DND-41 (cell line): Measurements from ENCODE around the gene CACTIN.

ENCODE experiments used
- ATAC-seq: fragments of 200-7000 bp; cut with Tn5 transposase; 3 replicates; pipeline ENCODE4 v1.9.1; 2021; ENCODE audit warnings: low read depth; ENCODE audit not compliant: insufficient read depth
- DNase-seq: peaks from one replicate; pipeline ENCODE4 v3.0.0-alpha.2; 2020
- H2AFZ ChIP-seq: 2 replicates; pipeline ENCODE4 v1.6.0; 2012; ENCODE audit warnings: low read depth, low read length
- H3K27ac ChIP-seq: 2 replicates; pipeline ENCODE4 v1.5.1; 2012; ENCODE audit warnings: low read length, inconsistent platforms
- H3K27me3 ChIP-seq: fragments of 200-600 bp; sonication (generic); 2 replicates; pipeline ENCODE4 v1.6.0; 2012; ENCODE audit warnings: low read length, mild to moderate bottlenecking, inconsistent platforms; ENCODE audit not compliant: insufficient read depth, poor library complexity
- H3K36me3 ChIP-seq: 2 replicates; pipeline ENCODE4 v1.5.1; 2012; ENCODE audit warnings: low read length, inconsistent platforms; ENCODE audit not compliant: insufficient read depth
- H3K4me1 ChIP-seq: 2 replicates; pipeline ENCODE4 v1.5.1; 2012; ENCODE audit warnings: mild to moderate bottlenecking, low read length; ENCODE audit not compliant: insufficient read depth
- H3K4me2 ChIP-seq: 2 replicates; pipeline ENCODE4 v1.6.0; 2012; ENCODE audit warnings: mild to moderate bottlenecking, moderate library complexity, low read length, inconsistent platforms; ENCODE audit not compliant: insufficient read depth
- H3K4me3 ChIP-seq, 2 experiments: fragments of 200-600 bp in 1 of 2; shearing (Covaris generic) in 1 of 2; 2 replicates each; pipeline ENCODE4 v1.5.1; 2012 to 2016; ENCODE audit warnings: inconsistent platforms in 2 of 2, low read length in 2 of 2, mild to moderate bottlenecking in 2 of 2, low read depth in 1 of 2, moderate library complexity in 1 of 2
- H3K79me2 ChIP-seq: 2 replicates; pipeline ENCODE4 v1.6.0; 2012; ENCODE audit warnings: low read length, inconsistent platforms; ENCODE audit not compliant: insufficient read depth
- H3K9ac ChIP-seq: 2 replicates; pipeline ENCODE4 v1.6.0; 2012; ENCODE audit warnings: low read depth, mild to moderate bottlenecking, inconsistent platforms, low read length, moderate library complexity
- H3K9me3 ChIP-seq: 2 replicates; pipeline ENCODE4 v1.5.1; 2012; ENCODE audit warnings: low read length, moderate library complexity, mild to moderate bottlenecking, inconsistent platforms; ENCODE audit not compliant: insufficient read depth, severe bottlenecking
- H4K20me1 ChIP-seq: 2 replicates; pipeline ENCODE4 v1.6.0; 2012; ENCODE audit warnings: low read length; ENCODE audit not compliant: insufficient read depth
- EZH2 ChIP-seq: IDR thresholded peaks from 3 replicates; pipeline ENCODE4 v1.6.1; 2012; ENCODE audit warnings: borderline replicate concordance, low read depth, mild to moderate bottlenecking, moderate library complexity, low read length, inconsistent platforms; ENCODE audit not compliant: severe bottlenecking
- TF ChIP-seq, protein P1 (sequence below): IDR thresholded peaks from 2 replicates; pipeline ENCODE4 v1.5.1; 2012; ENCODE audit warnings: borderline replicate concordance, low read length, moderate library complexity, mild to moderate bottlenecking; ENCODE audit not compliant: poor library complexity, severe bottlenecking; ENCODE audit errors: extremely low read depth

CACTIN gene

DNA sequence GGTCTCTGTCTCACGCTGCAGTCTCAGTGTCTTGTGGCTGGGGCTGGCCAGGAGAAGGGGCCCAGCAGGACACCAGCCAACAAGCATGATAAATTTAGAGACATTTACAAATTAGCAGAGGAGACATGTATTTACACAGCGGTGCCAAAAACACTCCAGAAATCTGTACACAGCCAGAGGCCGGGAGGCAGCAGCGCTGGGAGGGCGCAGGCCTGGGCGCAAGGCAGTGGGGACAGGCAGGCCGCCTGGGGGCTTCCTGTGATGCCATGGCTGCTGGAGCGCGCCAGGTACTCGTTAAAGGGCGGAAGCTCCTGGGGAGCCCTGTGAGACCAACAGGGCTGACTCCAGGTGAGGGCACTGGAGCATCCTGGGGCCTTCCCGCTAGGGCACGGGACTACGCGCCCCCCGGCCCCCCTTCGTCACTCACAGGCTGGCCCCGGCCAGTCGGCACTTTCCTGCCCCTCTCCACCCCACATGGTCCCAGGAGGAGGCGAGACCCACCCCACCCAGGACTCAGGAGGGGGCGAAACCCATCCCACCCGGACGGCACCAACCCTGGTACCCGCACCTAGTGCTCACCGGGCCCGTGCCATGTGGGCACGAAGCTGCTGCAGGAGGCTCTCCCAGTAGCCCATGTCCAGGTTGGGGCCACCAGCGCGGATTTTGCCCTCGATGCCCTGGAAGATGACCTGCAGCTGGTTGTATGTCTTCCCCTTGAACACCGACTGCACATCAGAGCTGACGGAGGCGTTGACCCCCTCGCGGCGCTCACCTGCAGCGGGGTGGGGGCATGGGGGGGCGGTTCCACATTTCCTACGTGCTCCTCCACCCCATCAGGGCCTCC lies 12.6 kb downstream of the CACTIN start:
- DNase-seq = no peak
- Histone ChIP-seq H3K4me3 (no peak overlapping the region), H3K4me1 (no peaks in the 10 kb centered on the region), H3K27ac (no peak overlapping the region), H3K4me2 (no peak overlapping the region), H3K79me2 (no peaks in the 10 kb centered on the region), H4K20me1 (peaks cover 2% of the 10 kb centered on the region; the same call in 1 of the 2 replicates), H2AFZ (no peak overlapping the region), H3K36me3 (peaks cover 54% of the 10 kb centered on the region), H3K27me3 (no peaks in the 10 kb centered on the region), H3K9me3 (no peaks in the 10 kb centered on the region), H3K9ac (no peak overlapping the region)
- TF ChIP-seq, protein P1, sequence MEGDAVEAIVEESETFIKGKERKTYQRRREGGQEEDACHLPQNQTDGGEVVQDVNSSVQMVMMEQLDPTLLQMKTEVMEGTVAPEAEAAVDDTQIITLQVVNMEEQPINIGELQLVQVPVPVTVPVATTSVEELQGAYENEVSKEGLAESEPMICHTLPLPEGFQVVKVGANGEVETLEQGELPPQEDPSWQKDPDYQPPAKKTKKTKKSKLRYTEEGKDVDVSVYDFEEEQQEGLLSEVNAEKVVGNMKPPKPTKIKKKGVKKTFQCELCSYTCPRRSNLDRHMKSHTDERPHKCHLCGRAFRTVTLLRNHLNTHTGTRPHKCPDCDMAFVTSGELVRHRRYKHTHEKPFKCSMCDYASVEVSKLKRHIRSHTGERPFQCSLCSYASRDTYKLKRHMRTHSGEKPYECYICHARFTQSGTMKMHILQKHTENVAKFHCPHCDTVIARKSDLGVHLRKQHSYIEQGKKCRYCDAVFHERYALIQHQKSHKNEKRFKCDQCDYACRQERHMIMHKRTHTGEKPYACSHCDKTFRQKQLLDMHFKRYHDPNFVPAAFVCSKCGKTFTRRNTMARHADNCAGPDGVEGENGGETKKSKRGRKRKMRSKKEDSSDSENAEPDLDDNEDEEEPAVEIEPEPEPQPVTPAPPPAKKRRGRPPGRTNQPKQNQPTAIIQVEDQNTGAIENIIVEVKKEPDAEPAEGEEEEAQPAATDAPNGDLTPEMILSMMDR = no peak
- no peak for ATAC-seq

DNA sequence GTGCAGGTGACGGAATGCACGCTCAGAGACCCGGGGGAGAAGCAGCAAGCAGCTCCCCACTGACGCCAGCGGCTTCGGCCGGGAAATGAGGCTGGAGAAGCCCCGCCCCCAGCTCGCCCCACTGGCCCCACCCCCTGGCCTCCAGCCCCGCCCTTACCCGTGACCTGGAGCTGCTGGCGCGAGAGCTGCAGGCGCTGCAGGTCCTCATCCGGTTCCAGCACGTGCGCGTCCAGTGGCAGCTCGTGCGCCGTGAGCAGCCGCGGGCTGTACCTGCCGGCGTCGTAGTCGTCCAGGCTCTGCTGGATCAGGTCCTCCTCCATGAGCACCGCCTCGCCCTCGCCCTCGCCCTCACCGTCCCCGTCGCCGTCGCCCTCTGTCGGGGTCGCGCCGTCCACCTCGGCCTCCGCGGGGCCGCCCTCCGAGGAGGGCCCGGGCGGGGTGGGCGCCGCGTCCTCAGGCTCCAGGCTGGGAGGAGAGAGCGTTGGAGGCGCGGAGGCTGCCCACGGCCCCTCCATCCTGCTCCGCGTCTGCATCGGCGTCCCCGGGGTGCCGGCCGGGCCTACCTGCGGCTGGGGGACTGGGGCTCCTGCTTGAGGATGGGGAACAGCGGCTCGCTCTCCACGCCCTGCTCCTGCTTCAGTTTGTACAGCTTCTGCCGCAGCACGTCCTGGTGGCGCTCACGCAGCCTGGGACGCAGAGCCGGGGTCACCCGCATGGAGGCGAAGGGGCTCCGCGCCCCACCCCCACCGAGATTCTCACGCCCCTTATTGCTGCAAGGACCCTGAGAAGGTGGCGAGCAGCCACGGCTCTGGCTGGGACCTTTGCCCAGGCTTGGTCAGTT lies 13.5 kb downstream of the CACTIN start:
- Histone ChIP-seq H3K36me3 (peaks cover 45% of the 10 kb centered on the region), H3K27ac (no peak overlapping the region), H3K79me2 (no peaks in the 10 kb centered on the region), H3K4me1 (no peaks in the 10 kb centered on the region), H2AFZ (no peak overlapping the region), H3K4me3 (no peak overlapping the region), H3K9me3 (no peaks in the 10 kb centered on the region), H3K27me3 (no peaks in the 10 kb centered on the region), H4K20me1 (no peaks in the 10 kb centered on the region), H3K9ac (no peak overlapping the region), H3K4me2 (no peak overlapping the region)
- ATAC-seq = no peak
- TF ChIP-seq, protein P1 = no peak
- no peak for TF ChIP-seq EZH2
- DNase-seq = no peak

DNA sequence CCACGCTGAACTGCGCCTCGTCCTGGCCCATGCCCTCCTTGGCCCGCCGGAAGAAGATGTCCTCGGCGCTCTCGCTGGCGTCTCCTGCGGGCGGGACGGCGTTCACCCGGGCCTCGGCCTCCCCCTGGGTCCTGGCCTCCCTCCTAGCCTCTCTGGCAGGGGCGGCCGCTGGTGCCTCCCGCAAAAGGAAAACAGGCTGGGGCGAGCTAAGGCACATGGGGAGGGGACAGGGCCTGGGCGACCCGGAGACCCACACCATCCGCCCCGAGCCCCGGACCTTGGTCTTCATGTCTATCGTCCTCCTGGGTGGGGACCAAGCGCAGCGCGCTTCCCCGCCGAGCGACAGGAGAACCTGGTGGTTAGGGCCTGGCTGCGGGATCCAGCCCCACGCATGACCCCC lies 14.3 kb downstream of the CACTIN start:
- no peaks in the 10 kb centered on the region for H3K27me3 ChIP-seq
- TF ChIP-seq, protein P1 = no peak
- no peak for TF ChIP-seq EZH2
- DNase-seq (no peak), ATAC-seq (no peak)
- H3K4me1 ChIP-seq = no peaks in the 10 kb centered on the region
- peaks cover 39% of the 10 kb centered on the region for H3K36me3 ChIP-seq
- H3K4me2 ChIP-seq = no peak overlapping the region
- no peak overlapping the region for H3K9ac ChIP-seq
- no peaks in the 10 kb centered on the region for H3K9me3 ChIP-seq
- no peak overlapping the region for H3K4me3 ChIP-seq
- H3K79me2 ChIP-seq = no peaks in the 10 kb centered on the region
- no peak overlapping the region for H3K27ac ChIP-seq
- no peaks in the 10 kb centered on the region for H4K20me1 ChIP-seq
- no peak overlapping the region for H2AFZ ChIP-seq
